Fibroblast of lung (primary cell): ENCODE results near the gene SCN5A. TPM values are rescaled to one million over a fixed set of nuclear protein-coding genes. Genes with fewer than 3 reads are reported as not detected.

Experiments
- DNase-seq, 2 donors: peaks; one replicate each; pipeline versions ENCODE4 v3.0.0 to v3.0.0-alpha.2; 2010; ENCODE audit warnings: low read depth in 2 of 2
- H2AFZ ChIP-seq: 2 replicates; pipeline ENCODE4 v1.5.1; 2012; ENCODE audit warnings: low read length, control low read depth, inconsistent platforms
- H3K27ac ChIP-seq: 2 replicates; pipeline ENCODE4 v1.5.1; 2011; ENCODE audit warnings: low read length, control low read depth; ENCODE audit not compliant: insufficient read depth
- H3K27me3 ChIP-seq: 2 replicates; pipeline ENCODE4 v1.5.1; 2011; ENCODE audit warnings: mild to moderate bottlenecking, low read length; ENCODE audit not compliant: control insufficient read depth, insufficient read depth
- H3K36me3 ChIP-seq: 2 replicates; pipeline ENCODE4 v1.5.1; 2011; ENCODE audit warnings: low read length; ENCODE audit not compliant: control insufficient read depth, insufficient read depth
- H3K4me1 ChIP-seq: 2 replicates; pipeline ENCODE4 v1.5.1; 2011; ENCODE audit warnings: low read length; ENCODE audit not compliant: control insufficient read depth, insufficient read depth; ENCODE audit errors: extremely low read depth
- H3K4me2 ChIP-seq: 2 replicates; pipeline ENCODE4 v1.5.1; 2011; ENCODE audit warnings: low read length, control low read depth; ENCODE audit not compliant: insufficient read depth; ENCODE audit errors: extremely low read depth
- H3K4me3 ChIP-seq, 4 experiments: fragments of 200-600 bp in 1 of 4; sonication (generic) in 1 of 4; replicated peaks in 1 of 4; 2 replicates each; pipeline ENCODE4 v1.5.1; 2011 to 2016; ENCODE audit warnings: low read length in 4 of 4, low read depth in 3 of 4, mild to moderate bottlenecking in 3 of 4, control low read depth in 2 of 4, inconsistent platforms in 1 of 4, mixed read lengths in 1 of 4; ENCODE audit not compliant: insufficient read depth in 1 of 4; ENCODE audit errors: control extremely low read depth in 1 of 4
- H3K79me2 ChIP-seq: 2 replicates; pipeline ENCODE4 v1.5.1; 2012; ENCODE audit warnings: mild to moderate bottlenecking, low read length, inconsistent platforms; ENCODE audit not compliant: control insufficient read depth, insufficient read depth
- H3K9ac ChIP-seq: 2 replicates; pipeline ENCODE4 v1.5.1; 2011; ENCODE audit warnings: mild to moderate bottlenecking, low read length, control low read depth; ENCODE audit not compliant: insufficient read depth
- H3K9me3 ChIP-seq: 2 replicates; pipeline ENCODE4 v1.5.1; 2012; ENCODE audit warnings: low read depth, low read length; ENCODE audit not compliant: control insufficient read depth, insufficient read depth
- H4K20me1 ChIP-seq: 2 replicates; pipeline ENCODE4 v1.5.1; 2011; ENCODE audit warnings: low read length; ENCODE audit not compliant: control insufficient read depth, insufficient read depth; ENCODE audit errors: extremely low read depth
- EZH2 ChIP-seq: IDR thresholded peaks from 2 replicates; pipeline ENCODE4 v1.5.1; 2012; ENCODE audit warnings: low read length, control low read depth, mild to moderate bottlenecking; ENCODE audit errors: missing control alignments
- polyA plus RNA-seq, 2 donors: library from polyadenylated mRNA; depleted of rRNA in 1 of 2; stranded (reverse) in 1 of 2; unstranded in 1 of 2; fragments of >200 nt; gene quantifications; 2 replicates each; pipeline ENCODE4 v1.2.1, GENCODE V29; 2011 to 2012; ENCODE audit warnings: missing spikeins in 1 of 2
- total RNA-seq: library from RNA; depleted of rRNA; stranded (reverse); fragments of >200 nt; gene quantifications from 2 replicates; pipeline ENCODE4 v1.2.1, GENCODE V29; 2014
- TF ChIP-seq, protein P1 (sequence below), 2 donors: IDR thresholded peaks in 1 of 2; conservative IDR thresholded peaks in 1 of 2; 1 replicate in 1 of 2; 2 replicates in 1 of 2; pipeline ENCODE4 v1.5.1; 2011 to 2012; ENCODE audit warnings: low read length in 2 of 2, control low read depth in 1 of 2, inconsistent platforms in 1 of 2, low read depth in 1 of 2, mild to moderate bottlenecking in 1 of 2

The SCN5A gene
- total and polyA plus RNA-seq, 2 donors (not counting 1 experiment from before 2014, with no cell fraction given) = 0.27 to 0.50 TPM

DNA sequence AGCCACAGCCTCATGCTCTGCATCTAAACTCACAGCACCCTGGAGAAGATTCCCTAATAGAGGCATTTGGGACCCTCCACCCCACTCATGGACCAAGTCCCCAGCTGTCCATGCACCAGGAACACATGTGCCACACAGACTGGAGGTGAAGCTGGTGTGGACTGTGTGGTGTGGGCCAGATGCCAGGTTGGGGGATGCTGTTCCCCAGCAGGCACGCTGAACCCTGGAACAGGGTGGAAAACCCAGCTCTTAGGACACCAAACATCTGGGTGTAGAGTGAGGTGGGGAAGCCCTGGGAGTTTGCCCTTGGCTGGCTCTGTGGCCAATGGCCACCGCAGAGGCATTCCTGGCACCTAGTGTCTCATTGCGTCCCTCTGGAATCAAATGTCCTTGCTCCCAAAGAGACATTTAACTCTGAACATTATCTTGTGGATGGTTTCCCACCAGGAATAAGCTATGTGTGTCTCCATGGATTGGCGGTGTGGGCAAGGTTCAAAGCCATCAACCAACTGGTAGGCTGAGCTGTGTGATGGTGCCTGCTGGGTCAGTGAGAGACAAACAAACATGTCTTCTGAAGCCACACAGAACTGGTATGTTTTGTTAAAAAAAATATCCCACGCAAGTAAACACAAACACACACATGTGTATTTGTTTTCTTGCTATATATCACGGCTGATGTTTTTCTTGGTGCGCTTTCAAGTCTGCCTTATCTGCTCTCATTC lies 88.3 kb downstream of the SCN5A start:
- Histone ChIP-seq H3K27me3 (no peaks in the 10 kb centered on the region), H4K20me1 (no peaks in the 10 kb centered on the region), H3K4me1 (no peaks in the 10 kb centered on the region), H3K27ac (no peak overlapping the region), H3K9me3 (no peaks in the 10 kb centered on the region), H3K9ac (no peak overlapping the region), H2AFZ (no peak overlapping the region), H3K4me2 (no peak overlapping the region), H3K36me3 (no peaks in the 10 kb centered on the region), H3K4me3 (no peak overlapping the region), H3K79me2 (no peaks in the 10 kb centered on the region)
- DNase-seq = no peak
- TF ChIP-seq, protein P1, sequence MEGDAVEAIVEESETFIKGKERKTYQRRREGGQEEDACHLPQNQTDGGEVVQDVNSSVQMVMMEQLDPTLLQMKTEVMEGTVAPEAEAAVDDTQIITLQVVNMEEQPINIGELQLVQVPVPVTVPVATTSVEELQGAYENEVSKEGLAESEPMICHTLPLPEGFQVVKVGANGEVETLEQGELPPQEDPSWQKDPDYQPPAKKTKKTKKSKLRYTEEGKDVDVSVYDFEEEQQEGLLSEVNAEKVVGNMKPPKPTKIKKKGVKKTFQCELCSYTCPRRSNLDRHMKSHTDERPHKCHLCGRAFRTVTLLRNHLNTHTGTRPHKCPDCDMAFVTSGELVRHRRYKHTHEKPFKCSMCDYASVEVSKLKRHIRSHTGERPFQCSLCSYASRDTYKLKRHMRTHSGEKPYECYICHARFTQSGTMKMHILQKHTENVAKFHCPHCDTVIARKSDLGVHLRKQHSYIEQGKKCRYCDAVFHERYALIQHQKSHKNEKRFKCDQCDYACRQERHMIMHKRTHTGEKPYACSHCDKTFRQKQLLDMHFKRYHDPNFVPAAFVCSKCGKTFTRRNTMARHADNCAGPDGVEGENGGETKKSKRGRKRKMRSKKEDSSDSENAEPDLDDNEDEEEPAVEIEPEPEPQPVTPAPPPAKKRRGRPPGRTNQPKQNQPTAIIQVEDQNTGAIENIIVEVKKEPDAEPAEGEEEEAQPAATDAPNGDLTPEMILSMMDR (conservative IDR thresholded peaks at IDR 0.05 in 1 of 2, IDR thresholded peaks at IDR 0.05 in 1 of 2; ENCODE audit: low read depth in 1 of 2, low read length in 2 of 2) = no peak
- no peak for TF ChIP-seq EZH2

DNA sequence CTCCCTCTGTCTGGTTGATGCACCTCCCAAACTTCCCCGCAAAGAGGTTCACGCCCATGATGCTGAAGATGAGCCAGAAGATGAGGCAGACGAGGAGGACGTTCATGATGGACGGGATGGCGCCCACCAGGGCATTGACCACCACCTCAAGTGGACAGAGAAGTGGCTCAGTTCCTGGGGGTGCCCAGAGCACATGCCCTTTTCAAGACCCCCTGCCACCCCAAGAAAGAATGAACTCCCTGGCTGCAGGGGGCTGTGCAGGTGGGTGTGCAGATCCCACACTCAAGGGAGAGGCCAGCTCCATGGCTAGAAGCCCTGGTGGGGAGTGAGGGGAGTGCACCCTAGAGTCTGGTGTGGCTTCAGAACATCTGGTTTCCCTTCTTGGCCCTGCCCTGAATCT lies 89.2 kb downstream of the SCN5A start:
- no peak for DNase-seq
- Histone ChIP-seq H3K27ac (no peak overlapping the region), H2AFZ (no peak overlapping the region), H4K20me1 (no peaks in the 10 kb centered on the region), H3K9me3 (no peaks in the 10 kb centered on the region), H3K27me3 (no peaks in the 10 kb centered on the region), H3K4me1 (no peaks in the 10 kb centered on the region), H3K36me3 (no peaks in the 10 kb centered on the region), H3K4me2 (no peak overlapping the region), H3K79me2 (no peaks in the 10 kb centered on the region), H3K9ac (no peak overlapping the region), H3K4me3 (no peak overlapping the region)
- TF ChIP-seq, protein P1 (conservative IDR thresholded peaks at IDR 0.05 in 1 of 2, IDR thresholded peaks at IDR 0.05 in 1 of 2; ENCODE audit: low read depth in 1 of 2, low read length in 2 of 2) = no peak
- TF ChIP-seq EZH2 = no peak

- H3K36me3 ChIP-seq = no peaks in the 10 kb centered on the region
- H3K4me1 ChIP-seq = no peaks in the 10 kb centered on the region
- H3K9me3 ChIP-seq = no peaks in the 10 kb centered on the region
- no peak overlapping the region for H3K4me2 ChIP-seq
- H3K79me2 ChIP-seq = no peaks in the 10 kb centered on the region
- no peaks in the 10 kb centered on the region for H4K20me1 ChIP-seq
- no peak overlapping the region for H3K27ac ChIP-seq
- DNase-seq = no peak
- no peak overlapping the region for H3K9ac ChIP-seq
- no peak overlapping the region for H3K4me3 ChIP-seq
- no peaks in the 10 kb centered on the region for H3K27me3 ChIP-seq
- H2AFZ ChIP-seq = no peak overlapping the region
- TF ChIP-seq EZH2 = no peak
- TF ChIP-seq, protein P1 (conservative IDR thresholded peaks at IDR 0.05 in 1 of 2, IDR thresholded peaks at IDR 0.05 in 1 of 2; ENCODE audit: low read depth in 1 of 2, low read length in 2 of 2) = no peak
Measured at GRCh38 chr3:38558864-38559263, 90.6 kb downstream of the SCN5A start.
